GM19372 (cell line): Measurements from ENCODE around the gene CACFD1.

Source experiments
- ATAC-seq: cut with Tn5 transposase; IDR thresholded peaks from one replicate; pipeline ENCODE4 v1.9.1; 2021; ENCODE audit warnings: mild to moderate bottlenecking, low read depth, moderate library complexity; ENCODE audit not compliant: unreplicated experiment

The CACFD1 gene

GRCh38 chr9:133459476-133460404 is at the start of gene CACFD1:
Gene CACFD1 (plus strand): TSS chr9:133459978. CDS start chr9:133460067, 89 bp downstream.
- peak; percentile 66 for ATAC-seq

DNA sequence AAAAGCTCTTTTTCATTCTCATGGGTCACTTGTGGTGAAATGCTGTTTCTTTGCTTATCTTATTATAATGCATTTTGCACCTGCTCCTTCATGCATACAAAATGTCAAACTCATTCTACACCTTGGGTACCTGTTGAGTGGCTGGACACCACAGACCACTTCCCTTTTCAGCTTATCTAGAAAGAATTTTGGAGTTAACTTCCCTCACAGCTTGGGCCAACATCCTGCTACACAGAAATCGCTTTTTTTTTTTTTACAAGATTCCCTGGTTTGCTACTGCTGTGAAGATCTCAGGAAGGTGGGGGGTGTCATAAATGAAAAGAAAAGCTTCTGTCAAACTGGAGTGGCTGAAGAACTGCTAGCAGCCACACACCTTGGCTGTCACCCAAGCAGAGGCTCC is 44.6 kb upstream of the CACFD1 start:
- ATAC-seq, result no peak

- ATAC-seq, result peak; percentile 80
Observed at GRCh38 chr9:133417541-133418461, 42.0 kb upstream of the CACFD1 start, which contains the start of gene REXO4. Gene REXO4 (minus strand): TSS chr9:133418010. CDS start chr9:133417844, 166 bp downstream.

DNA sequence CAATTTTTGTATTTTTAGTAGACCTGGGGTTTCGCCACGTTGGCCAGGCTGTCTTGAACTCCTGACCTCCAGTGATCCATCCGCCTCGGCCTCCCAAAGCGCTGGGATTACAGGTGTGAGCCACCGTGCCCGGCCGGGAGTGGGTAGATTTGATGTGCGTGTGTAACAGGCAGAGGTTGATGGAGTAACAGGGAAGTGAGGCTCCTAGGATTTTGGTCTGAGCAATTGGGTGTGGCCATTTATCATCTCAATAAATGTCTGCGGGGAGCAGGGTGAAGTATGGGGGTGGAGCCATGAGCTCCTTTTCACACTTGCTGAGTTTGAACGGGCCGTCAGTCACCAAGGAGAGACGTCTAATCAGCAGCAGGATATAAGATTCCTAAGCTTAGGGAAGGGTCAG is 40.8 kb upstream of the CACFD1 start:
- no peak for ATAC-seq

DNA sequence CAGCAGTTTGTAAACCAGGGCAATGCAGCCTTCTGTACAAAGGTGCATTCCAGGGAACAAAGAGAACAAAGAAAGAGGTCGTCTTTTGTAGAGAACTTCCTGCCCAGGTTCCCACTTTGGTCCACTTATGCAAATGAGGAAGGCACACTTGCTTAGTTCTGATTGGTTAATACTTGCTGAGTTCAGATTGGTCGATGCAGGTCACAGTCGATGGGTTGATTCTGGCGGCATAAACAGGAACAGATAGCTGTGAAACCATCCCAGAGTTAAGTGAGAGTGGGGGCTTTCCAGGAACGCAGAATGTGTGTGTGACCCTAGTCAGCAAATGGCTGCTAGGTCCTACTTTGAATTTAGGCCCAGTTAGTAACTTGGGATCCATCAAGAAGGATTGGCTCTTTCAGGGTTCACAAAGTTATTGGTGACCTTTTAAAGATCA is 39.4 kb upstream of the CACFD1 start:
- ATAC-seq, result no peak

DNA sequence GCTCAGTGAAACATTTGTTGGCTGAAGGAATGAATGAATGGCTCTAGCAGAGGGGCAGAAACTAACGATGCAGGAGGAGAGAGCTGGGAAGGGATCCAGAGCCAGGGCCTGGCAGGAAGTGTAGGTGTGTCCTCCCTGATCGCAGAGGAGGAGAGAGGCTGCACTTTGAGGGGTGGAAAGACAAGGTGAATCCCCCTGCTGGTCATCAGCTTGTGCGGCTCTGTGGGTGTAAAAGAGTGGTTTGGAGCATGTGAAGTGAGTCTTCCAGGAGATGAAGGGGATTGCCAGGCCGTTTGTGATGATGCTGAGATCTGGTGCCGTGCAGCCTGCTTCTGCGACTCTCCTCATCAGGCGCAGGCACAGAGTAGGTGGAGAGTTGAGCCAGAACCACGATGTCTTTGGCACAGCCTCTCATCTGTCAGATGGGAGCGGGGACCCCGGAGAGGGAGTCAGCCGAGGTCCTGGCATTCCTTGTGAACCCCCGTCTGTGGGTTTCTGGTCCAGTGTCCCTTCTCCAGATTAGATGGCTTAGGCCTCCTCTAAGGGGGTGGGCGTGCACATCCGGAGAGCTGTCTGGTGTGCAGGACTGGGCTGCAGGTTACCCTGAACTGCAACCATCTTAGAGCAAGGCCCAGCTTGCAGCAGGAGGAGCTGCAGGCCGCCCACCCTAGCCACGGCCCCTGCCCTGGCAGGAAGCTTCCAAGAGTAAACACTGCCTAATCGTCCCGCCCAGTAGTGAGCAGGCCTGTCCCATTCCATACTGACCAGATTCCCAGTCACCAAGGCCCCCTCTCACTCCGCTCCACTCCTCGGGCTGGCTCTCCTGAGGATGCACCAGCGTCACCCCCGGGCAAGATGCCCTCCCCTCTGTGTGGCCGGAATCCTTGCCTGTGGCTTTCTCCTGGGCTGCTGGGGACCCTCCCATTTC is 37.9 kb upstream of the CACFD1 start, which contains the start of gene ADAMTS13:
TSS of gene ADAMTS13 (plus strand) at position 753 of the 928 bp plus-strand sequence. CDS start at position 830, 77 bp downstream.
- ATAC-seq, result no peak

DNA sequence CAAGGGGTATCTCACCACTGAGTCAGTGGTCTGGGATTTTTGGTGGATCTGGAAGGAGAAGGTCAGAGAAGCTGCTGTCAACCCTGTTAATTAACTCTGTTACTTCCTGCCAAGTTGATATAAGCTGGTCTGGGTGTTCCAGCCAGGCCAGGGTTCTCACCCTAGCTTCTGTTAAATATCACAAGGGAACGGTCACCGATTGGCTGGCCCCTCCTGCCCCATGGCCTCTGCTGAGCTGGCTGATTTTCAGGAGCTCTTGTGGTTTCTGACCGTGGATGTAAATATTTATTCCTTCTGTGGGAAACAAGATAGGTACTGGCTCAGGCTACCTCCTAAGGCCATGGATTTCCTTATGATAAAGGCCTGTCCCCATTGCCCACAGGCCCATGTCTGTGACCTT is 36.6 kb upstream of the CACFD1 start:
- no peak for ATAC-seq

GRCh38 chr9:133424187-133424586 is 35.6 kb upstream of the CACFD1 start:
- ATAC-seq, result no peak

- ATAC-seq, result no peak
Observed at GRCh38 chr9:133425049-133425632, 34.6 kb upstream of the CACFD1 start.

- no peak for ATAC-seq
Observed at GRCh38 chr9:133426011-133426410, 33.8 kb upstream of the CACFD1 start.

DNA sequence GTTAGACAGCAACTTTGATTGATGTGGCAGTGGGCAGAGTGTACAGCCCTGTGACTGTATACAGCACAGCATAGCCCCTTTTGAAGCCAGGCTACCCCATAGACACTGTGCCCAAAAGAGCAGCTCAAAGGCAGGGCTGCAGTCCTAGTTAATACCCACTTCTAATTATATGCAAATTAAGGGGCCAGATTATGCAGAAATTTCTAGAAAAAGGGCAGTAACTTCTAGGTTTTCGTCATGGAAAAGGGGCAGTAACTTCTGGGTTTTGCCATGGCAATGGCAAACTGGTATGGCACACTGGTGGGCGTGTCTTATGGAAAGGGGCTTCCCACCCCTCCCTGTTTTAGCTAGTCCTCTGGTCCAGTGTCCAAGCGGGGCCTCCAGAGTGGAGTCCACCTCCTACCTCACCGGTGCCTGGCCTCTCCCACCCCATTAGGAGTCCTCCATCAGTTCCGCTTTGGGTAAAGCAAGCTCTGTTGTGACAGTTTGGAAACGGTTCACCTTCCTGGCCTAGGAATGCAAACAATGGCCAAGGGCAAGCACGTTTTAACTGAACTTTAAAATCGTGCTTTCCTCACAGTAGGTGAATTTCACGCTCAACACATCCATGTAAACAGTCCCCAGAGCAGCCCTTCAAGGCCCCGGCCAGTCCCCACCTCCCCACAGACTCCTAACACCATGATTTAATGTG is 32.0 kb upstream of the CACFD1 start:
- no peak for ATAC-seq

DNA sequence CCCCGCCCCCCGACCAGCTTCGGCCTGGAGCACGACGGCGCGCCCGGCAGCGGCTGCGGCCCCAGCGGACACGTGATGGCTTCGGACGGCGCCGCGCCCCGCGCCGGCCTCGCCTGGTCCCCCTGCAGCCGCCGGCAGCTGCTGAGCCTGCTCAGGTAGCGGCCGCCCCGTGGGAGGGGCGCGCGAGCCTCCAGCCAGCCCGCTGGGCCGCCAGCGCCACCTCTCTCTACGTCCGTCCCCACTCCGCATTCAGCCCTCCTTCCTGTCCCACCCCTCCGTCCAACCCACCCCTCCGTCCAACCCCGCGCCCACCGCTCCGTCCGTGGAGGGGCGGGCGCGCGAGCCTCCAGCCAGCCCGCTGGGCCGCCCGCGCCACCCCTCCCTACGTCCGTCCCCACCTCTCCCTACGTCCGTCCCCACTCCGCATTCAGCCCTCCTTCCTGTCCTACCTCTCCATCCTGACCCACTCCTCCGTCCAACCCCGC is 31.1 kb upstream of the CACFD1 start:
- ATAC-seq, result no peak

DNA sequence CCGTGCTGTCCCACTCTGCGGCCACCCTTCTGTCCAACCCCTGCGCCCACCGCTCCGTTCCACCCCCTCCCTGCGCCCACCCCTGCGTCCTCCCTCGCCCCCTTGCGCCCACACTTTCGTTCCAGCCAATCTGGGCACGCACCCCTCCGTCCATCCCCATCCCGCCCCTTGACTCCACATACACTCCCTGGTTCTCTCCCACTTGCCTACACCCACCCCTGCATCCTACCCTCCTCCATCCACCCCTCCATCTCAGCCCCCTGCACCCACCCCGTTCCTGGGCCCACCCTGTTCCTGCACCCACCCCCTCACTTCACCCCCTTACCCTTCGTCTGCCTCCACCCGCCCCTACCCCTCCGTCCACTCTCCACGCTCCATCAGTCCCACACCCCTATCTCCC is 30.6 kb upstream of the CACFD1 start:
- no peak for ATAC-seq

DNA sequence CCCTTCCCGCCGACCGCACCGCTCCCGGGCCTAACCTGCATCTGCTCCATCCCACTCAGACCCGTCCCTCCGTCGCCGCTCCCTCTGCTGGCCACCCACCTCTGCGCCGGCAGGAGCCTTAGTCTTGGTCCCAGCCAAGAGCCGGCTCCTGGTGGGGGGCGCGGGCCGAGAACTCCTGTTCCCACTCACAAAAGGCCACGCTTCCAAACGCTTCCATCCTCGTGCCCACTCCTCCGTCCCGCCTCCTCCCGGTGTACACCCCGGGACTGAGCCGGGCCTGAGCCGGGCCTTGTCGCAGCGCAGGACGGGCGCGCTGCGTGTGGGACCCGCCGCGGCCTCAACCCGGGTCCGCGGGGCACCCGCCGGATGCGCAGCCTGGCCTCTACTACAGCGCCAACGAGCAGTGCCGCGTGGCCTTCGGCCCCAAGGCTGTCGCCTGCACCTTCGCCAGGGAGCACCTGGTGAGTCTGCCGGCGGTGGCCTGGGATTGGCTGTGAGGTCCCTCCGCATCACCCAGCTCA is 30.1 kb upstream of the CACFD1 start:
- no peak for ATAC-seq

DNA sequence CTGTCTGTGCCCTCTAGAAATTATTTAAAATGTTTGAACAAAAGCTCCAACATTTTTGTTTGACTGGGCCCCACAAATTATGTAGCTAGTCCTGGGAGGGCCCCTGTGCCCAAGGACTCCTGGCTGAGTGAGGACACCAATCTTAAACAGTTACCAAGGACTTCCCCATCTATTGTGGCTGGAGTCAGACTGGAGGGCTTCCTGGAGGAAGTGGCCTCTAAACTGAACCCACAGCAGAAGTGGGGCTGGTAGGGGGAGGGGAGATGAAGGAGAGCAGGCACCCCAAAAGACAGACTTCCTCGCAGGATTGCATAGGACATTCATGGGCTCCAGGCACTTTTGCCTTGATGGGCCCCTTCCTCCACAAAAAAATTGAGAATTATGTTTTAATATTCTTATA is 29.5 kb upstream of the CACFD1 start:
- ATAC-seq, result no peak

DNA sequence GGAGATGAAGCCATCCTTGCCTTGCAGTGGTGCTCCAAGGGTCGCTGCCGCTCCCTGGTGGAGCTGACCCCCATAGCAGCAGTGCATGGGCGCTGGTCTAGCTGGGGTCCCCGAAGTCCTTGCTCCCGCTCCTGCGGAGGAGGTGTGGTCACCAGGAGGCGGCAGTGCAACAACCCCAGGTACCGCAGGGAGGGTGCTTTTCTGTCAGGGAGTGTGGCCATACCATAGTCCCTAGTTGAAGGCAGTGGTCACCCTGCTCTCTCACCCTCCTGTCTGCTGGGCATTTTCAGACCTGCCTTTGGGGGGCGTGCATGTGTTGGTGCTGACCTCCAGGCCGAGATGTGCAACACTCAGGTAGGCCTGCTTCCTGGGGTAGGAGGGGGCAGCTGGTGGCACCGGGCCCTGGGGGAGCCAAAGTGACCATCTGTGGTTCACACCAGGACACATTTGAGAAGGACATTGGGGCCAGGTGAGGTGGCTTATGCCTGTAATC is 26.4 kb upstream of the CACFD1 start:
- no peak for ATAC-seq

DNA sequence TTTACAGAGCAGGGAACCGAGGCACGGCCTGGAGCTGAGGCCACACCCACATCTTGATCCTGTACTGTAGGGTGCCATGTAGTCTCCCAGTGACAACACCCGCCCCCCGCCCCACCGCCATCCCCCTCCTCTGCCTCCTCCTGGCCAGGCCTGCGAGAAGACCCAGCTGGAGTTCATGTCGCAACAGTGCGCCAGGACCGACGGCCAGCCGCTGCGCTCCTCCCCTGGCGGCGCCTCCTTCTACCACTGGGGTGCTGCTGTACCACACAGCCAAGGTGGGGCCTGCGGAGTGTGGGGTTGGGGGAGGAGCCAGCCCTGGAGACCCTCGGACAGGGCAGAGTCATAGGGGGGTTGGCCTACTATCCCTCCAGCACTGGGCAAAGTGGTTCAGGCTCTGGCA is 23.1 kb upstream of the CACFD1 start:
- ATAC-seq, result no peak

DNA sequence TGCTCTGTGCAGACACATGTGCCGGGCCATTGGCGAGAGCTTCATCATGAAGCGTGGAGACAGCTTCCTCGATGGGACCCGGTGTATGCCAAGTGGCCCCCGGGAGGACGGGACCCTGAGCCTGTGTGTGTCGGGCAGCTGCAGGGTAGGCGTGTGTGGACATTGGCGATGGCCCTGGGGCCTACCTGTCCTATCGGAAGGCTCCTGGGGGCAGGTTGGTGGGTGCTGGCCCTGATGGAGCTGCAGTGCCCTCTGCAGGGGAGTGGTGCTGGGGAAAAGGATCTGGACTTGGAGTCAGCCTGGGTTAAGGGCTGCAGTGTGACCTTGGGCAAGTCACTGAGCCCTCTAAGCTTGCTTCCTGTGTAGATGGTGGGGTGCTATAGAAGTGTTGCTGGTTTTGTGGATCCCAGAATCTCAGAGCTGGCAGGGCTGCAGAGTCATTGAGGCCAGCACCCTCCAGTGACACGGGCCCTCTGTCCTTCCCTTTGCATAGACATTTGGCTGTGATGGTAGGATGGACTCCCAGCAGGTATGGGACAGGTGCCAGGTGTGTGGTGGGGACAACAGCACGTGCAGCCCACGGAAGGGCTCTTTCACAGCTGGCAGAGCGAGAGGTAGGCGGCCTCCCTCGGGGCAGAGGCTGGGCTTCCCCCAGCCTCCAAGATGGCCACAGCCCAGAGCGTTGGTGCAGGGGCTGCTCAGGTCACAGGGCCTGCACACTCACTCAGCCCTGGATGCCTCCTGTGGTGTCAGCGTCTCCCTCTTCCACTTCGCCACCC is 21.8 kb upstream of the CACFD1 start:
- ATAC-seq, result no peak
